Vagina (tissue), 2 donors: Measurements from ENCODE around the gene CUEDC1.

Experiments
- CTCF ChIP-seq, 3 experiments: fragments of 450-650 bp in 2 of 3; fragments of 200-600 bp in 1 of 3; sonication (generic) in 1 of 3; IDR thresholded peaks; one replicate each; pipeline ENCODE4 v1.5.1; 2017 to 2019; ENCODE audit warnings: antibody characterized with exemption in 3 of 3, mild to moderate bottlenecking in 2 of 3, moderate library complexity in 2 of 3
- POLR2A ChIP-seq, 2 donors: fragments of 450-650 bp; IDR thresholded peaks; one replicate each; pipeline ENCODE4 v1.6.1; 2017; ENCODE audit warnings: antibody characterized with exemption in 2 of 2, mild to moderate bottlenecking in 2 of 2, moderate library complexity in 2 of 2
- POLR2AphosphoS5 ChIP-seq, 2 donors: sonication (generic); formaldehyde crosslinking; IDR thresholded peaks; one replicate each; pipeline ENCODE4 v1.9.0; 2017; ENCODE audit warnings: antibody characterized with exemption in 2 of 2, mild to moderate bottlenecking in 2 of 2, low read depth in 1 of 2; ENCODE audit not compliant: insufficient read depth in 1 of 2

GRCh38 chr17:57918017-57918895, 37.0 kb downstream of the CUEDC1 start:
- TF ChIP-seq POLR2AphosphoS5 (IDR thresholded peaks at IDR 0.05; ENCODE audit: insufficient read depth in 1 of 2, low read depth in 1 of 2) = no peak
- no peak for TF ChIP-seq CTCF (IDR thresholded peaks at IDR 0.05)
- TF ChIP-seq POLR2A (IDR thresholded peaks at IDR 0.05) = no peak
